ENCODE data around the gene DUSP1. TPM values are rescaled to one million over a fixed set of nuclear protein-coding genes. Genes with fewer than 3 reads are reported as not detected.
A peak's percentile ranks its signal among the peaks of the same experiment; 100 is the strongest.
"Not testable (repeated sequence)": the region's sequence is repeated elsewhere in the genome, so short reads cannot be mapped to it uniquely, and the experiment has no call there.

Gene DUSP1
- total RNA-seq, 3 donors from 2014 or later = 90.9 to 233 (median 137) TPM

DNA sequence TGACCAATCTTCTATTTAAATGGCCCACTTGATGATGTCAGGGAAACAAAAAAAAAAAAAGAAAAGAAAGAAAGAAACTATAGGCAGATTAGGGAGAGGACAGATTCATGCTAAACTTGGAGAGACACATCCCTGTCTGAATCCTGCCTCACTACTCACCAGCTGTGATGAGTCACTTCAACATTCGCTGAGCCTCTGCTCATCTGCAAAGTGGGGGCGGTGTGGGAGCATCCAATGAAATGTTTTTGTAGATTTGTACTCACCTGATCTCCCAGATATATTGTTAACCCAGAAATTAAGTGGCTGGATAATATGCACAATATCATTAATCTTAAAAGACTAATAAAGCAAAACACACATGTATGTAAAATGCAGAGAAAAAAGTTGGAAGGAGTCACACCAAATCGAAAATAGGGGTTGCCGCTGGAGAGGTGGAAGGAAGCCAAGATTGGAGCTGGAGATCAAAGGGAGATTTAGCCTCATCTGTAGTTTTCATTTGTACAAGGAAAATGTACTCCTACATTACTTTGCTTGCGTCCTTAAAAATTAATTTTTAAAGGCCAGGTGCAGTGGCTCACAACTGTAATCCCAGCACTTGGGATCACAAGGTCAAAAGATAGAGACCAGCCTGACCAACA is 46.0 kb upstream of the DUSP1 start:
- DNase-seq (no peak), ATAC-seq (peak; percentile 25)
- Histone ChIP-seq H3K4me1 (ENCODE audit: low read depth) (peaks cover 5% of the 10 kb centered on the region), H3K9me3 (no peaks in the 10 kb centered on the region), H3K4me3 (no peak overlapping the region), H3K36me3 (ENCODE audit: low read depth) (no peaks in the 10 kb centered on the region)
- intact Hi-C loops (cut with DNase I, micrococcal nuclease) = no loop called here
- TF ChIP-seq, protein P1, sequence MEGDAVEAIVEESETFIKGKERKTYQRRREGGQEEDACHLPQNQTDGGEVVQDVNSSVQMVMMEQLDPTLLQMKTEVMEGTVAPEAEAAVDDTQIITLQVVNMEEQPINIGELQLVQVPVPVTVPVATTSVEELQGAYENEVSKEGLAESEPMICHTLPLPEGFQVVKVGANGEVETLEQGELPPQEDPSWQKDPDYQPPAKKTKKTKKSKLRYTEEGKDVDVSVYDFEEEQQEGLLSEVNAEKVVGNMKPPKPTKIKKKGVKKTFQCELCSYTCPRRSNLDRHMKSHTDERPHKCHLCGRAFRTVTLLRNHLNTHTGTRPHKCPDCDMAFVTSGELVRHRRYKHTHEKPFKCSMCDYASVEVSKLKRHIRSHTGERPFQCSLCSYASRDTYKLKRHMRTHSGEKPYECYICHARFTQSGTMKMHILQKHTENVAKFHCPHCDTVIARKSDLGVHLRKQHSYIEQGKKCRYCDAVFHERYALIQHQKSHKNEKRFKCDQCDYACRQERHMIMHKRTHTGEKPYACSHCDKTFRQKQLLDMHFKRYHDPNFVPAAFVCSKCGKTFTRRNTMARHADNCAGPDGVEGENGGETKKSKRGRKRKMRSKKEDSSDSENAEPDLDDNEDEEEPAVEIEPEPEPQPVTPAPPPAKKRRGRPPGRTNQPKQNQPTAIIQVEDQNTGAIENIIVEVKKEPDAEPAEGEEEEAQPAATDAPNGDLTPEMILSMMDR (IDR thresholded peaks at IDR 0.05) = no peak

DNA sequence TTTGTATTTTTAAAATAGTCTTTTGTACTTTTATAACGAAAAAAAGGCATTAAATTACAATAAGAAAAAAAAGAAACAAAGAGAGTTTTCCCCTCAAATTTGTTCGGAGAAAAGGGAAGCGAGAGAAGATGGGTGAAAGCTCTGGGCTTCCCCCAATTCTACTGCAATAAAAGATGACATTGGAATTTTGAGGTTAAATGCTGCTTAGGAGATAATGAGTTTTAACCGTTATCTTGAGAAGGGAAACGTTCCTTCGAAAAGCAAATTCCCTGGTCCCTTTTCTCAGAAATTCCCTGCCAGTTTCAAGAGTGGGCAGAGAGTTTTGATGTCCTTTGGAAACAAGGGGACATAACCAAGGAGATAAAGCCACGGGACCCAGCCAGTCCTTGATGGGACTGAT is 44.6 kb upstream of the DUSP1 start:
- Histone ChIP-seq H3K9me3 (no peaks in the 10 kb centered on the region), H3K36me3 (ENCODE audit: low read depth) (no peaks in the 10 kb centered on the region), H3K4me1 (ENCODE audit: low read depth) (peaks cover 5% of the 10 kb centered on the region), H3K4me3 (no peak overlapping the region)
- ATAC-seq = no peak
- intact Hi-C loops (cut with DNase I, micrococcal nuclease) = no loop called here
- no peak for DNase-seq
- TF ChIP-seq, protein P1 (IDR thresholded peaks at IDR 0.05) = no peak

DNA sequence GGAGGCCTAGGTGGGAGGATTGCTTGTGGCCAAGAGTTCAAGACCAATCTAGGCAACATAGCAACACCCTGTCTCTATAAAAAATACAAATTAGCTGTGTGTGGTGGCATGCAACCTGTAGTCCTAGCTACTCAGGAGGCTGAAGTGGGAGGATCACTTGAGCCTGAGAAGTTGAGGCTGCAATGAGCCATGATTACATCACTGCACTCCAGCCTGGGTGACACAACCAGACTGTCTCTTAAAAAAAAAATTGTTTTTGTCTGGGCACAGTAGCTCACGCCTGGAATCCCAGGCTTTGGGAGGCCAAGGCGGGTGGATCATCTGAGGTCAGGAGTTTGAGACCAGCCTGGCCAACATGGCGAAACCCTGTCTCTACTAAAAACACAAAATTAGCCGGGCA is 40.0 kb upstream of the DUSP1 start:
- intact Hi-C loops (cut with DNase I, micrococcal nuclease); H3K4me1 ChIP-seq (ENCODE audit: low read depth); H3K36me3 ChIP-seq (ENCODE audit: low read depth); H3K9me3 ChIP-seq; H3K4me3 ChIP-seq; DNase-seq; ATAC-seq: not testable (repeated sequence)

DNA sequence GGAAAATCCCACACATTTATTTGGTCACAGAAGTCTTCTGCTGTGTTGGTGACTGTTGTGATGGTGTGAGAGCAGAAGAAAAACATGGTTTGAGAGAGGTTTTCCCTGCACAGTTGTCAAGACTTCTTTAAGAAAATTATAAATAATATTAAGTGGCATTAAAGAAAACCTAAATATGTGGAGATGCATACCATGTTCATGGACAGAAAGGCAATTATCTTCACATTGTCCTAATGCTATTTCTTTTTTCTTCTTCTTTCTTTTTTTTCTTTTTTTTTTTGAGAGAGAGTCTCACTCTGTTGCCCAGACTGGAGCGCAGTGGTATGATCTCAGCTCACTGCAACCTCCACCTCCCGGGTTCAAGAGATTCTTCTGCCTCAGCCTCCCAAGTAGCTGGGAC is 38.8 kb upstream of the DUSP1 start:
- no peak for ATAC-seq
- intact Hi-C loops (cut with DNase I, micrococcal nuclease) = no loop called here

DNA sequence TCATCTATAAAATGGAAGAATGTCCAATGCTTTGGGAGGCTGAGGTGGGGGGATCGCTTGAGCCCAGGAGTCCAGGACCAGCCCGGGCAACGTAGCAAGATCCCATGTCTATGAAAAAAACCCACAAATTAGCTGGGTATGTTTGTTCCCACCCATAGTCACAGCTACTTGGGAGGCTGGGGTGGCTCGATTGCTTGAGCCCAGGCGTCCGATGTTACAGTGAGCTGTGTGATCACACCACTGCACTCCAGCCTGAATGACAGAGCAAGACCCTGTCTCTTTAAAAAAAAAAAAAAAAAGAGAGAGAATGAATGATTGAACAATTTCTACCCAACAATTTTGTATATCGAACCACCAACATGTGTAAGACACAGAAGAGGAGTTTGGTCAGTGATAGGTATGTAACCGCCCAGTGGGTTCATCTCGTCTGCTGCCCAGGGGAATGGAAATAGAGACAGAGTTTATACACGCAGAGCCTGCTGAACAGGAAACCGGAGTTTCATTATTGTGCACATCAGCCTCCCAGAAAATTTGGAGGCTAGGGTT is 36.8 kb upstream of the DUSP1 start:
- H3K4me3 ChIP-seq = no peak overlapping the region
- no peak for ATAC-seq
- no peak for DNase-seq
- peaks cover 4% of the 10 kb centered on the region for H3K9me3 ChIP-seq
- intact Hi-C loops (cut with DNase I, micrococcal nuclease) = no loop called here
- peaks cover 3% of the 10 kb centered on the region for H3K36me3 ChIP-seq (ENCODE audit: low read depth)
- H3K4me1 ChIP-seq (ENCODE audit: low read depth) = no peaks in the 10 kb centered on the region
- TF ChIP-seq, protein P1 (IDR thresholded peaks at IDR 0.05) = no peak

More for the DNA sequence above, 38.8 kb upstream of the DUSP1 start:
- TF ChIP-seq, protein P1 (IDR thresholded peaks at IDR 0.05) = no peak
- no peaks in the 10 kb centered on the region for H3K4me1 ChIP-seq (ENCODE audit: low read depth)
- peaks cover 3% of the 10 kb centered on the region for H3K36me3 ChIP-seq (ENCODE audit: low read depth)
- DNase-seq = no peak
- peaks cover 4% of the 10 kb centered on the region for H3K9me3 ChIP-seq
- H3K4me3 ChIP-seq = no peak overlapping the region

DNA sequence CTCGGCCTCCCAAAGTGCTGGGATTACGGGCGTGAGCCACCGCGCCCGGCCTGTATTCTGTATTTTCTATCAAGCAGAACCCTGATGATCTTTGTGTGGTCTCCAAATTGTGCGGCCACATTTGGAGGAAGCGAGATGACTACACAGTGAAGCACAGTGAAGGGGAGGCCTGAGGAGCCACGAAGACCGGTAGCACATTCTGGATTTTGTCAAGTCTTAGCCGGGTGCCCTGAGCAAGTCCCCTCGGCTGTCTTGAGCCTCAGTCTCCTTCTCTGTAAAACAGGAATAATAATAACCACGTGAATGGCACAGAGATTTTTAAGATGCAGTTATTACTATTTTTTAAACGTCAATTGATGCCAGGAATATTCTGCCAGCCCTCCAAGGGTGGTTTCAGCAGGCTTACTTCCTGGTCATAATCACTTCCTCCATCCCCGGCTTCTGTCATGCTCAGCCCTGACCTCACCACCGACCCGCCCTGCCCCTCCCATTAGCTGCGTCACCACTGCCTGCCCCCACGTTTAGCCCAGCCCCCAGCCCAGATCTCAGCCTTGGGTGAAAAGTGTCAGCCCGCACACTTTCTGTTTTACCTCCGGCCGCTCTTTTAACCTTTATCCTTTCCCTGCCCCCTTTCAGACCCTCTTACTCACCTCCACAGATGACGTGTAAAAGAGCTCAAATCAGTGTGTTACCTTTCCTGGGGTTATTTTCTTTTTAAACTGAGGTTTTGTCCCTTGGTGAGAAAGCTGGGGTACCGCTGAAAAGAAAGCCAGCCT is 36.1 kb upstream of the DUSP1 start:
- DNase-seq (peak; percentile 95 to 96 (median 96)), ATAC-seq (peak; percentile 99)
- TF ChIP-seq, protein P1 (IDR thresholded peaks at IDR 0.05) = no peak
- Histone ChIP-seq H3K4me3 (no peak overlapping the region), H3K4me1 (ENCODE audit: low read depth) (no peaks in the 10 kb centered on the region), H3K9me3 (peaks cover 4% of the 10 kb centered on the region), H3K36me3 (ENCODE audit: low read depth) (peaks cover 3% of the 10 kb centered on the region)
- intact Hi-C loops (cut with DNase I, micrococcal nuclease) = no loop called here

Measured in mucosa of descending colon (tissue), 3 donors.